ENCODE results near the gene NUCB1. TPM values are rescaled to one million over a fixed set of nuclear protein-coding genes. Genes with fewer than 3 reads are reported as not detected.

NUCB1 gene
- total and polyA plus RNA-seq, 9 of the 15 experiments (the other 6 are each of a cell fraction or from before 2014, with no cell fraction given) = 3.1 to 153 (median 71.7) TPM

GRCh38 chr19:48963371-48964204 lies 63.5 kb downstream of the NUCB1 start (continued):
- no peak for TF ChIP-seq ZNF407 (IDR thresholded peaks at IDR 0.05; ENCODE audit: low read depth)
- TF ChIP-seq CCAR2 (IDR thresholded peaks at IDR 0.05; ENCODE audit: low read depth, low read length) = 0 out of 2 replicates have a peak, but pooled peaks have one; percentile 94
- TF ChIP-seq MEF2D (tag; conservative IDR thresholded peaks at IDR 0.05; ENCODE audit: low read depth) = peak; percentile 81
- no peak for TF ChIP-seq ZKSCAN3 (CRISPR knock-in tag; IDR thresholded peaks at IDR 0.05)
- TF ChIP-seq ETV6 (IDR thresholded peaks at IDR 0.05; ENCODE audit: borderline replicate concordance in 1 of 2, low read depth in 2 of 2, low read length in 1 of 2) = no peak
- TF ChIP-seq ETV6 (CRISPR knock-in tag; IDR thresholded peaks at IDR 0.05; ENCODE audit: borderline replicate concordance) = no peak
- 0 out of 4 replicates have a peak, but pooled peaks of 1 of the 2 experiments have one; percentile 15 for TF ChIP-seq KDM1A (IDR thresholded peaks at IDR 0.05)
- TF ChIP-seq ZNF395 (CRISPR knock-in tag; IDR thresholded peaks at IDR 0.05) = peak; percentile 96
- peak; percentile 83 for TF ChIP-seq ZNF197 (CRISPR knock-in tag; IDR thresholded peaks at IDR 0.05; ENCODE audit: low read depth)
- TF ChIP-seq HNRNPH1 (optimal IDR thresholded peaks at IDR 0.05; ENCODE audit: low read depth, low read length) = no peak
- TF ChIP-seq HMG20B (CRISPR knock-in tag; IDR thresholded peaks at IDR 0.05) = no peak
- TF ChIP-seq BRCA1 (IDR thresholded peaks at IDR 0.05) = no peak
- TF ChIP-seq BRCA1 (CRISPR knock-in tag; IDR thresholded peaks at IDR 0.05) = no peak
- peak; percentile 99 for TF ChIP-seq C11orf30 (IDR thresholded peaks at IDR 0.05; ENCODE audit: low read depth)
- no peak for TF ChIP-seq RBM15 (IDR thresholded peaks at IDR 0.05; ENCODE audit: insufficient read depth, low read length)
- no peak for TF ChIP-seq RHOXF2B (CRISPR knock-in tag; conservative IDR thresholded peaks at IDR 0.05)
- TF ChIP-seq ESRRA (IDR thresholded peaks at IDR 0.05; ENCODE audit: borderline replicate concordance, low read depth) = peak; percentile 55; the same call in 1 of the 2 replicates
- TF ChIP-seq FUS (optimal IDR thresholded peaks at IDR 0.05; ENCODE audit: low read depth, low read length) = no peak
- TF ChIP-seq FOXJ3 (CRISPR knock-in tag; IDR thresholded peaks at IDR 0.05) = no peak
- TF ChIP-seq ZNF696 (CRISPR knock-in tag; conservative IDR thresholded peaks at IDR 0.05) = no peak
